Kidney (tissue), 14 donors: ENCODE results near the gene LMAN2L. TPM values are rescaled to one million over a fixed set of nuclear protein-coding genes. Genes with fewer than 3 reads are reported as not detected.

Source experiments
- DNase-seq, 5 donors: peaks; one replicate each; pipeline ENCODE4 v3.0.0-alpha.2; 2013 to 2020
- FAIRE-seq: peaks from 2 replicates; lab custom pipeline; 2012; peaks lifted over from hg19 to GRCh38; lab: Jason Lieb, UNC
- H3K27ac ChIP-seq, 2 donors: one replicate each; pipeline ENCODE4 v1.7.0; 2013; ENCODE audit warnings: low read depth in 2 of 2, low read length in 2 of 2, inconsistent platforms in 1 of 2
- H3K27me3 ChIP-seq: one replicate; pipeline ENCODE4 v1.7.1; 2013; ENCODE audit warnings: low read length, inconsistent platforms; ENCODE audit not compliant: control insufficient read depth, insufficient read depth
- H3K36me3 ChIP-seq, 3 donors: one replicate each; pipeline versions ENCODE4 v1.7.0 to v1.7.1; 2013; ENCODE audit warnings: low read length in 3 of 3, control low read depth in 1 of 3, inconsistent platforms in 1 of 3; ENCODE audit not compliant: insufficient read depth in 3 of 3, control insufficient read depth in 2 of 3
- H3K4me1 ChIP-seq, 3 donors: one replicate each; pipeline versions ENCODE4 v1.7.0 to v1.7.1; 2013; ENCODE audit warnings: low read length in 3 of 3, inconsistent platforms in 1 of 3, low read depth in 1 of 3; ENCODE audit not compliant: control insufficient read depth in 2 of 3, insufficient read depth in 2 of 3
- H3K4me3 ChIP-seq, 3 donors: one replicate each; pipeline versions ENCODE4 v1.7.0 to v1.8.1; 2013; ENCODE audit warnings: low read length in 3 of 3, control low read depth in 1 of 3, inconsistent platforms in 1 of 3
- H3K9ac ChIP-seq, 3 donors: one replicate each; pipeline versions ENCODE4 v1.7.0 to v1.7.1; 2013; ENCODE audit warnings: low read length in 3 of 3, control low read depth in 1 of 3, inconsistent platforms in 1 of 3
- H3K9me3 ChIP-seq, 3 donors: one replicate each; pipeline versions ENCODE4 v1.7.0 to v1.7.1; 2013; ENCODE audit warnings: low read length in 3 of 3, control low read depth in 1 of 3, inconsistent platforms in 1 of 3; ENCODE audit not compliant: control insufficient read depth in 2 of 3, insufficient read depth in 1 of 3
- CTCF ChIP-seq: IDR thresholded peaks from 3 replicates; pipeline ENCODE4 v1.5.1; 2012; ENCODE audit warnings: mild to moderate bottlenecking, moderate library complexity, borderline replicate concordance; ENCODE audit not compliant: insufficient read depth; ENCODE audit errors: extremely low read depth
- intact Hi-C: fragments of 100-400 bp; cut with DNase I; formaldehyde crosslinking; loops from one replicate; pipeline ENCODE4 v1.11.1; 2022
- polyA plus RNA-seq: library from polyadenylated mRNA; stranded (reverse); fragments of 350-450 nt; fragmentation: Illumina TruSeq; extraction: RNeasy Lipid Tissue Mini Kit (QIAGEN cat#74804); gene quantifications from one replicate; pipeline ENCODE4 v1.2.3, GENCODE V29; 2014; ENCODE audit warnings: low read depth, low replicate concordance; ENCODE audit not compliant: insufficient read depth
- total RNA-seq: library from RNA; stranded (reverse); fragmentation: NEBNext Ultra II Directional; extraction: Animal tissue kit (Norgen Biotek cat#: 25700); gene quantifications from one replicate; pipeline ENCODE4 v1.2.1, GENCODE V29; 2021
- donor health status: control.
- donor health status: control.
- donor health status: control.
- donor health status: control.
- donor health status: control.
- donor health status: DM: yes; HTN: yes; CAD: no.
- donor health status: Normal renal cell carcinoma (clear cell type).

LMAN2L gene
- total and polyA plus RNA-seq, 2 donors from 2014 or later, result 23.0 to 25.3 TPM

GRCh38 chr2:96700086-96700485, 39.8 kb downstream of the LMAN2L start:
- intact Hi-C loops, result no loop called here
- no peaks in the 10 kb centered on the region for H3K9me3 ChIP-seq
- no peak overlapping the region for H3K4me3 ChIP-seq
- H3K27ac ChIP-seq, result no peak overlapping the region
- peaks cover 0 to 11% (median 3%) of the 10 kb centered on the region in 3 donors for H3K36me3 ChIP-seq
- FAIRE-seq, result no peak
- H3K27me3 ChIP-seq, result no peaks in the 10 kb centered on the region
- no peak overlapping the region for H3K9ac ChIP-seq
- no peak for DNase-seq
- no peak for TF ChIP-seq CTCF
- H3K4me1 ChIP-seq, result no peaks in the 10 kb centered on the region

GRCh38 chr2:96699621-96700020, 40.2 kb downstream of the LMAN2L start:
- H3K9me3 ChIP-seq, result no peaks in the 10 kb centered on the region
- FAIRE-seq, result no peak
- no peak overlapping the region for H3K27ac ChIP-seq
- DNase-seq, result no peak
- H3K4me3 ChIP-seq, result no peak overlapping the region
- H3K36me3 ChIP-seq, result peaks cover 0 to 7% (median 0%) of the 10 kb centered on the region in 3 donors
- H3K4me1 ChIP-seq, result no peaks in the 10 kb centered on the region
- no peaks in the 10 kb centered on the region for H3K27me3 ChIP-seq
- no peak for TF ChIP-seq CTCF
- intact Hi-C loops, result no loop called here
- H3K9ac ChIP-seq, result no peak overlapping the region

GRCh38 chr2:96699021-96699420, 40.8 kb downstream of the LMAN2L start:
- FAIRE-seq (no peak), DNase-seq (no peak)
- Histone ChIP-seq H3K4me1 (no peaks in the 10 kb centered on the region), H3K27me3 (no peaks in the 10 kb centered on the region), H3K27ac (no peak overlapping the region), H3K9ac (no peak overlapping the region), H3K9me3 (no peaks in the 10 kb centered on the region), H3K4me3 (no peak overlapping the region), H3K36me3 (peaks cover 0 to 1% (median 0%) of the 10 kb centered on the region in 3 donors)
- TF ChIP-seq CTCF, result no peak
- intact Hi-C loops, result no loop called here
